HG03103 (cell line): ENCODE results near the gene NKAIN2.
"Not testable (repeated sequence)": the region's sequence is repeated elsewhere in the genome, so short reads cannot be mapped to it uniquely, and the experiment has no call there.

ENCODE experiments used
- ATAC-seq: cut with Tn5 transposase; IDR thresholded peaks from one replicate; pipeline ENCODE4 v1.9.1; 2021; ENCODE audit warnings: low read depth; ENCODE audit not compliant: unreplicated experiment

Gene NKAIN2

DNA sequence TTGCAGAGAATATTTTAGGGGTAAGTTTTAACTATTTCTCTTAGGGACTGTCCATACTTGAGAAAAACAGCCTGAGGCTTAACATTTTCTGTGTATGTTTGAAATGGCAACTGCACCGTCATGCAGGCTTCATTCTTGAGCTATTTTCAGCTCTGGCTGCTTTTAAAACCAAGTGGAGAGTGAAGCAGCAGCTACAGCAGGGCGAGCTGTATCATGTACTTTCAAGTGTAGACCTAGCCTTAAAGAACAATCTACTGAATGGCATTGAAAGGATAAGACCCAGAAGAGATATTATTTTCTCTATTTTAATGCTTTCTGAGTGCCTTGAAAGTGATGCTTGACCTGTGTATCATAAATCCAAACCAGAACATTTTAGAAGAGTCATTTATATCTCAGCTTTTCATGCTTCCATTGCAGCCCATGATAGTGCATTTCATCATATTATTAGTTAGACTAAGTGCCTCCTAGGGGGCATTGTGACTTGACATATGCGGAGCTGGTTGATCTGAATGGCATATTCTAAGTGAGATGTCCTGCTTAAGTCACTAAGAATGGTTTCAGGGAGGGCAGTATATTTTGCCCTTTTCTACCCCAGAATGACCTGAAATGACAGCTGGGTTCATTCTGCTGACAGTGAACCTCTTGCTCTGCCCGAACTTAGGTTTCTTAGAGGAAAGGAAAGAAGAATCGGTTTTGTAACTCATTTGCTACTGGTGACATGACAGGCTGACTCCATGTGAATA, 85.3 kb downstream of the NKAIN2 start:
- ATAC-seq = no peak

GRCh38 chr6:123895346-123895745, 91.7 kb downstream of the NKAIN2 start:
- ATAC-seq = no peak

DNA sequence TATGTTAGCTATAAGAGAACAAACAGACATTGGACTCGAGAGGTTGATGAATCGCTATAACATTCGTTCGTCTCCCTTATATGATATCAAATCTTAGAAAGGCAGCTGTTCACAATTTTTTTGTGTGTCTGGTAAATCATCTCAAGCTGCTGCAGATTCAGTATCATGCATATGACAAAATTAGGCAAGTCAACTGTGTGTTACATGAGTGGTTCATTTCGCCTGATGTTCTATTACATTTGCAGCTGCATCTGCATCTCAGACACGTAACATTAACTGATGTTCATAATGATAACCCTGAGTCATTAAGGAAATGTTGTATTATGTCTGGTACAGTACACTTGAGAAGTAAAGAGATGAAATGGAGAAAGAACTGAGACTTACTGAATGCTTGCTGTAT, 92.1 kb downstream of the NKAIN2 start:
- ATAC-seq = no peak

- no peak for ATAC-seq
Observed at GRCh38 chr6:123896869-123897268, 93.2 kb downstream of the NKAIN2 start.

- no peak for ATAC-seq
Observed at GRCh38 chr6:123897965-123898364, 94.3 kb downstream of the NKAIN2 start.

GRCh38 chr6:123898665-123899064, 95.0 kb downstream of the NKAIN2 start:
- ATAC-seq = no peak

- no peak for ATAC-seq
Observed at GRCh38 chr6:123899745-123900144, 96.1 kb downstream of the NKAIN2 start.

DNA sequence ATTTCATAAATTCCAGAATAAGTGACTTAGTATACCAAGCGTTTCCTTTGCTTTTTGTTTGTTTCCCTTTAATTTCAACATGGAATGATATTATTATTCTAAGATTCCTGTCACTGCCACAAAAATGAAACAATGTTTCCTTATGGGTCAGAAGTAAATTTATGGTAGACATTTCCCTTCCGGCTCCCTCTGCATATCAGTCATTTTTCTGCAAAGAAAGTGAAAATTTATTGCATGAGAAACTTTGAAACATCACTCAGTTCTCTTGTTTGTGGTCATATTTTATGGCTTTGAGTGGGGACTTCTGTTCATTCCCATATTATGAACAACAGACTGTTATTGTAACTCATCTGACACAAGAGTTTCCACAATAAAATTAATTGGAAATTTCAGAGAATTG, 97.8 kb downstream of the NKAIN2 start:
- no peak for ATAC-seq

DNA sequence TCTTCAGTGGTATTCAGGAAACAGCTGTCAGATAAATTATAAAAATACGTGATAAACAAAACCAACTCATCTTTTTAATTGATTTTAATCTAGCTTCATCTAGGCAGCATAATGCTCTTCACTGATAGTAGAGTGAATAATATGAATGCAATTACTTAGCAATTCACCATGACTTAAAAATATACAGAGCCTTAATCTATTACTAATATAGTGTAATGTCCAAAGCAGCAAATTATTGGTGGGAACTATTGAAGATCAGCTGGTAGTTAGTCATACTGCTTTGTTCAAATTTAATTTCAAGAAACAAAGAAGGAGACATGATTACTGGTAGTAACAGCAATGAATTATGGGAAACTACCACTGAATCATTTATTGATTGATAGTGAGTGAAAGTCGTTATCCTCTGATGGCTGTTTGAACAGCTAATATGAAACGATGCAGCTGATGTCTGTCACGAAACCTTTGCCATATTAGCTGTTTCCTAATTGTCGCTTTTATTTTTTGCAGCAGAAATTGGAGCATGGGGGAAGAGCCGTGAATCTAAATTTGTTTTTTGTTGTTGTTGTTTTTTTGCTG, 99.2 kb downstream of the NKAIN2 start:
- no peak for ATAC-seq

DNA sequence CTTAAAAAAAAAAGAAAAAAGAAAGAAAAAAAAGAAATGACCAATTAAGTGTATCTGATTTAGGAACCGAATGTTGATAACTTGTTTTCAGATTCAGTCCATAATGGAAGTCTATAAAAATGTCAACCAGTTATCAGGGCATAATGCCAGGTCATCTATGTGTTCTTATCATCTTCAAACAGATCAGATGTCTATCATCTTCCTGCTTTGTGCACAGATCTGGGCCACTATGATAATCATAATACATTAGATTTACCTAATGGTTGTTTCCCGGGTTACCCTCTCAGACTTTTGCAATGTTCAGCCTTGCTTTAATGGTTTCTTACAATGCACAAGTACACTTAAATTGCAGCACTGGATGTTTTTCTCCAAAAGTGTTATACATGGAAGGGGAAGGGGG, 100.6 kb downstream of the NKAIN2 start:
- ATAC-seq = no peak

DNA sequence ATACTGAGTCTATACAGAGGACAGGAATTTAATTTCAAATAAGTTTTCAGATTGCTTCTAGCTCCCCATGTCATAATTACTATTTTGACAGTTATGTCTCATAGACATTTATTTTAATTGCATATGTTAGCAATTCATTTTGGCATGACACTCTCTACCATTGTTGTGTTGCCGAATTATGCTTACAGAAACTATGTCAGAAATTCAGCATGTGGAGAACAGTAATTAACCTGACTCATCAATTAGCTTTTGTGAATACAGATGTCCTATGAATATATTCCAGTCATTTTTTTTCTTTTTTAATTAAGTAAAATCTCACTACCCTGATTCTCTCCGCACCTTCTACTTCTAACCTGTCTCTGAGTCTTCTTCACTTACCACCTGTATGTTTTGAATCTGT, 105.1 kb downstream of the NKAIN2 start:
- no peak for ATAC-seq

DNA sequence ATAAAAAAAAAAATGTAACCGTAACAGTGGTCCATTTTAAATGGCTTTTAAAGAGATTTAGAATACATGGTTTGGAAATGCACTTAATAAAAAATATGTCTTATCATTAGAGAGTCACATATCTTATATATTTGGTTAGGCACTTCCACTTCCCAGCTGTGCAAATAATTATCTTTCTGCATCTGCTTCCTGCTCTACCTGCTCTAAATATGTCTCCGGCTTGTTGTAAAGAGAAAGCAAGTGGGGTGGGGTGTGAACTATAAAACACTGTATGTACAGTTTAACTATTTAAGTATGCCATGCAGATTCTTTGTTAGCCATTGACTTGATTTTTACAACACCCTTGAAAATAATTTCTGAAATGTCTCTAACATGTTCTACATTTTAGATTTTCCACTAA, 106.3 kb downstream of the NKAIN2 start:
- no peak for ATAC-seq

- no peak for ATAC-seq
Observed at GRCh38 chr6:123913863-123914262, 110.2 kb downstream of the NKAIN2 start.

DNA sequence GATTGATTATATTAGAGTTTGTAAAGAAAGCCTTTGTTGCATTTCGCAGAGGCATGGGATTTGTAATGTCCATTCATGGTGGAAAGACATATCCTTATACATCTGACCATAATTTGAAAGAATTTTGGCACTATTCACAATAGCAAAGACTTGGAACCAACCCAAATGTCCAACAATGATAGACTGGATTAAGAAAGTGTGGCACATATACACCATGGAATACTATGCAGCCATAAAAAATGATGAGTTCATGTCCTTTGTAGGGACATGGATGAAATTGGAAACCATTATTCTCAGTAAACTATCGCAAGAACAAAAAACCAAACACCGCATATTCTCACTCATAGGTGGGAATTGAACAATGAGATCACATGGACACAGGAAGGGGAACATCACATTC, 119.7 kb downstream of the NKAIN2 start:
- not testable (repeated sequence) for ATAC-seq

GRCh38 chr6:123925350-123925749, 121.7 kb downstream of the NKAIN2 start:
- ATAC-seq = peak; percentile 77

- no peak for ATAC-seq
Observed at GRCh38 chr6:123925842-123926399, 122.3 kb downstream of the NKAIN2 start.

DNA sequence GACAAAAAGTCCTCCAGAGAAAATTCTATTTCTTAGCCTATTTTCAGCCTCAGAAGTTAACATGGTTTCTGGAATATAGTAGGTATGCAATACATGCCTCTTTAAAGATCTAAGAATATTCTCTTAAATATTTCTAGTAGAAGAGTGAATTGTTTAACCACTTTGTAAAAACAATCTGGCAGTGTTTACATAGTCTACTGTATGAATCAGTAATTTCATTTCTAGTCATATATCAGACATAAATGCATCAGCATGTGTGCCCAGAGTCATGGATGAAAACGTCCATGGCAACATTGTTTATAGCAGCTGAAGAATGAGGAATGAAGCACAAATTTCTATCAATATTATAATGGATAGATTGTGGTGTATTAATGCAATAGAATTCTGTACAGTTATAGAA, 124.9 kb downstream of the NKAIN2 start:
- no peak for ATAC-seq

DNA sequence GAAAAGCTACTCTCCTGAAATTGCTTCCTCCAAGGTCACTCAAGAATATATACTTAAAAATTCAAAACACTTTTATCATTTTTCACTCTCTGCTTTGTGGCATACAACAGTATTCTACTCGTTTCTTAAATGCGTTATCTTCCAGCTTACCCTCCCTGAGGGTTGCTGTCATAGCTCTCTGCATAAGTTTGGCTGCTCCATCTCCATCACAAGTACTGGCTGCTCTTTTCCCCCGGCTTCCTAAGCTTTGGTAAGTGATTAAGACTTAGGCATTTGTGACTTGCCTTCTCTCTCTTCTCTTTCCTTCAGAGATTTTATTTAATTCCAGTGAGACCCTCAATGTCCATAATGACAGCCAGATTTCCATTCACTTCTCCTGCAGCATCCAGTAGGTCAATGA, 128.3 kb downstream of the NKAIN2 start:
- no peak for ATAC-seq

GRCh38 chr6:123940551-123940950, 136.9 kb downstream of the NKAIN2 start:
- no peak for ATAC-seq

DNA sequence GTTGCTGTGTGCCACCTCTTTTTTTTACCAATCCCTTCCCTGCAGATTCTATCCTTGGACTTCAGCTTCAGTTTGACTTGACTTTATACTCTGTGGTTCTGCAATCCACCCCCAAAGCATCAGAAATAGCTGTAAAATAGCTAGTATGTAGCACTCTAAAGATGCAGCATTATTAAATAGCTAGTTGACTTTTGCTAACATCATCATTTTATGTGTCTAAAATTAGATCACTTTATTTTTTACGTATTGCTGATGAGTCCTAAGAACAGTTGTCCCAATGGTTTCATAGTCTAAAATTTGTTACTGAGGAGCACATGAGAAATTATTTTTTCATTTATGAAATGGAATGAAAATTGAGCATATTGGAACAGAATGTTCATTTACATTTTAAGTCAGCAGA, 138.2 kb downstream of the NKAIN2 start:
- ATAC-seq = no peak

- no peak for ATAC-seq
Observed at GRCh38 chr6:123945386-123945785, 141.7 kb downstream of the NKAIN2 start.

DNA sequence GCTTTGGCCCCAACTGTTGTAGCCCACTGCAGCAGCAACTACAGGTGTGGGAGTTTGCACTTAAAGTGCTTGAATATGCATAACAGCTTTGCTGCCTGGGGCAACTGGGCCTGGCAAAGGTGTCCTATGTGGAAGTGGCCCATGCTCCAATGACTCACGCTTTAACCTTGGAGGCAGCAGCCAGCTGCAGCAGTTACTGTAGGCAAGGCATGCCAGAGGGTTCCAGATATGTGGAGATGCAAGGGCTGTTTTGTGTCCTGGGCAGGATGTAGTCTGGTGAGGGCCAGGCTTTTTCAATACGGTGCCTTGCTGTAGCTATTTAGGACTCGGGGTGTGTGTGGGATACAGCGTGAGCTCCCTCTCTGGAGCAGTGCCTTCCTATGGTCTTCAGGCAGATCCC, 150.3 kb downstream of the NKAIN2 start:
- ATAC-seq = no peak
